ENCODE data around the gene TRABD2B. TPM values are rescaled to one million over a fixed set of nuclear protein-coding genes. Genes with fewer than 3 reads are reported as not detected.

Gene TRABD2B
- total RNA-seq, 3 donors from 2014 or later (not counting 1 experiment from before 2014, with no cell fraction given) = not detected

DNA sequence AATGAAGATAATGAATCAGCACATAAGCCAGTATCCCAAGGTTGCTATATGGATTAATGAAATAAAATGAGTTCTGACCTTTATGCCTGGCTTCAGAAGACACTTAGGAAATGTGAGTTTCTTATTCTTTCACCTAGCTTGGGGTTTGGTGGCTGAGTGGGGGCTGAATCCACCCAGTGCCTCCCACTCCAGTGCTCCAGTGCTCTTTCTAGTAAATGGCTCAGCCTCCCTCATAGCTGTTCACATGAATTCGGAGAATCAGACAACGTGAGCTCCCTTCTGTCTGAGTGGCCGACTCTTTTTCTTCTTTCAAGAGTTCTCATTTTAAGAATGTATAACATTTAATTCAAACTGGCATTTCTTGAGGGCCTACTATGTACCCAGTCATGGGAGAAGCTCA lies 43.5 kb downstream of the TRABD2B start:
- WGBS (ENCODE audit: insufficient coverage) = 77% methylated on average over 3 of the region's 3 CpGs
- intact Hi-C loops (cut with micrococcal nuclease) = no loop called here
- H3K4me3 ChIP-seq (ENCODE audit: low read length) = no peak overlapping the region
- DNase-seq (no peak), ATAC-seq (no peak)
- H3K27me3 Mint-ChIP-seq (ENCODE audit: low read depth in 2 of 2) = peaks cover 0 to 6% of the 10 kb centered on the region in 2 donors
- no peaks in the 10 kb centered on the region for H3K36me3 Mint-ChIP-seq
- TF ChIP-seq, protein P1, sequence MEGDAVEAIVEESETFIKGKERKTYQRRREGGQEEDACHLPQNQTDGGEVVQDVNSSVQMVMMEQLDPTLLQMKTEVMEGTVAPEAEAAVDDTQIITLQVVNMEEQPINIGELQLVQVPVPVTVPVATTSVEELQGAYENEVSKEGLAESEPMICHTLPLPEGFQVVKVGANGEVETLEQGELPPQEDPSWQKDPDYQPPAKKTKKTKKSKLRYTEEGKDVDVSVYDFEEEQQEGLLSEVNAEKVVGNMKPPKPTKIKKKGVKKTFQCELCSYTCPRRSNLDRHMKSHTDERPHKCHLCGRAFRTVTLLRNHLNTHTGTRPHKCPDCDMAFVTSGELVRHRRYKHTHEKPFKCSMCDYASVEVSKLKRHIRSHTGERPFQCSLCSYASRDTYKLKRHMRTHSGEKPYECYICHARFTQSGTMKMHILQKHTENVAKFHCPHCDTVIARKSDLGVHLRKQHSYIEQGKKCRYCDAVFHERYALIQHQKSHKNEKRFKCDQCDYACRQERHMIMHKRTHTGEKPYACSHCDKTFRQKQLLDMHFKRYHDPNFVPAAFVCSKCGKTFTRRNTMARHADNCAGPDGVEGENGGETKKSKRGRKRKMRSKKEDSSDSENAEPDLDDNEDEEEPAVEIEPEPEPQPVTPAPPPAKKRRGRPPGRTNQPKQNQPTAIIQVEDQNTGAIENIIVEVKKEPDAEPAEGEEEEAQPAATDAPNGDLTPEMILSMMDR (IDR thresholded peaks at IDR 0.05) = no peak
- H3K27ac Mint-ChIP-seq = no peak overlapping the region
- H3K9me3 ChIP-seq (ENCODE audit: control insufficient read depth, insufficient read depth, low read length) = no peaks in the 10 kb centered on the region
- no peaks in the 10 kb centered on the region for H3K27me3 ChIP-seq (ENCODE audit: control insufficient read depth, insufficient read depth, low read length)
- H3K9me3 Mint-ChIP-seq = no peaks in the 10 kb centered on the region
- no peak overlapping the region for H3K27ac ChIP-seq (ENCODE audit: low read length)
- no peak overlapping the region for H3K4me3 Mint-ChIP-seq
- H3K36me3 ChIP-seq (ENCODE audit: control insufficient read depth, insufficient read depth, low read length) = no peaks in the 10 kb centered on the region
- H3K4me1 ChIP-seq (ENCODE audit: control insufficient read depth, insufficient read depth, low read length) = no peaks in the 10 kb centered on the region
- no peaks in the 10 kb centered on the region for H3K4me1 Mint-ChIP-seq

DNA sequence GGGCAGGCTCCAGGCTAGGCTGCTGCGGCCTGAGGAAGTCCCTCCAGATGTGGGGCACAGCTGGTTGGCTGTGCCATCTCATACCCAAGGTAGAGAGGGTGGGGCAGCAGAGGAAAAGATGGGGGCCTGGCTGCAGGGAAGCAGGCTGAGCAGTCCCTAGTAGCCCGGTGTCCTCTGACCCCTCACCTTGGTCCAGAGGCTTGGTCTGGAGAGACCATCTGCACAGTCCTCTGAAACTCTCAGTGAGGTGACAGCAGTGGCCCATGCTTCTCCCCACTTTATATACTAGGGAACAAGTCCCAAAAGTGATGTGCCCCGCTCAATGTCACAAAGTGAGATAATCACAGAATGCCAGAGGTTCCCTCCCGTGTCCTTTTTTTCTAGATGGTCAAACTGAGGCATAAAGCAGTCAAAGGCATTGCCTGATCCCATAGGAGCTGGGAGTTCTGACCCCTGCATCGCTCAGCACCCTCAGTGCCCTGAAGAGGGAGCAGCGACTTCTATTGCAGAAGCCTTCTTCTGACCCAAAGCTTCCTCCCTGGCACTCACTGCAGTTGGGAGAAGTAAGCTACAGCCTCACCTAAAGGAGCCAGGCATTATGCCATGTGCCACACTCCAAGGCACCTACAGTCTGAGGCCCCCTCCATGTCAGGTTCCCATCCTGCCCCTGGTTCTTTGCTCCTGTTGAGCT lies 45.5 kb downstream of the TRABD2B start:
- Mint-ChIP-seq H3K4me1 (no peaks in the 10 kb centered on the region), H3K9me3 (no peaks in the 10 kb centered on the region), H3K27me3 (ENCODE audit: low read depth in 2 of 2) (peaks cover 0 to 6% of the 10 kb centered on the region in 2 donors), H3K36me3 (no peaks in the 10 kb centered on the region), H3K4me3 (no peak overlapping the region), H3K27ac (no peak overlapping the region)
- Histone ChIP-seq H3K36me3 (ENCODE audit: control insufficient read depth, insufficient read depth, low read length) (no peaks in the 10 kb centered on the region), H3K27me3 (ENCODE audit: control insufficient read depth, insufficient read depth, low read length) (no peaks in the 10 kb centered on the region), H3K9me3 (ENCODE audit: control insufficient read depth, insufficient read depth, low read length) (no peaks in the 10 kb centered on the region), H3K4me3 (ENCODE audit: low read length) (no peak overlapping the region), H3K27ac (ENCODE audit: low read length) (no peak overlapping the region), H3K4me1 (ENCODE audit: control insufficient read depth, insufficient read depth, low read length) (no peaks in the 10 kb centered on the region)
- 74% methylated on average over 6 of the region's 6 CpGs for WGBS (ENCODE audit: insufficient coverage)
- intact Hi-C loops (cut with micrococcal nuclease) = no loop called here
- DNase-seq (no peak), ATAC-seq (no peak)
- TF ChIP-seq, protein P1 (IDR thresholded peaks at IDR 0.05) = no peak

DNA sequence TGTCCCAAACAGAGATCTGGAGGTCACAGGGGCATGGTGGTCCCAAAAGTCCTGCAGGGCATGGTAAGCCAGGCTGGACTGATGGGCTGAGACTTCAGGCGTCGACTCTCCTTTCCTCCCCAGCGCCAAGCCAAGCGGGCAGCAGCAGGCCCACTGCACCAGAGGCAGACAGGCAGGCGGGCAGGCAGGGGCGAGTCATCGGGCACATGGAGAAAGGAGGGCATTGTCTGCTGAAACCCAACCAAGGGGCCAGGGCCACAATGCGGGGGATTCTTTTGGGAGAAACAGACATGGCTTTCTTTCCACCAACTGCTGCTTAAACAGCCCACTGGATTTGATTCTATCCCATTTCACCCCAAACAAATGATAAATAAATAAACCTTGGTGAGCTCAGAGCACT lies 46.2 kb downstream of the TRABD2B start:
- Mint-ChIP-seq H3K4me1 (no peaks in the 10 kb centered on the region), H3K36me3 (no peaks in the 10 kb centered on the region), H3K4me3 (no peak overlapping the region), H3K27ac (no peak overlapping the region), H3K9me3 (no peaks in the 10 kb centered on the region), H3K27me3 (ENCODE audit: low read depth in 2 of 2) (peaks cover 0 to 6% of the 10 kb centered on the region in 2 donors)
- no peak overlapping the region for H3K27ac ChIP-seq (ENCODE audit: low read length)
- H3K36me3 ChIP-seq (ENCODE audit: control insufficient read depth, insufficient read depth, low read length) = no peaks in the 10 kb centered on the region
- DNase-seq (no peak), ATAC-seq (no peak)
- WGBS (ENCODE audit: insufficient coverage) = 91% methylated on average over 8 of the region's 8 CpGs
- TF ChIP-seq, protein P1 (IDR thresholded peaks at IDR 0.05) = no peak
- intact Hi-C loops (cut with micrococcal nuclease) = no loop called here
- H3K4me1 ChIP-seq (ENCODE audit: control insufficient read depth, insufficient read depth, low read length) = no peaks in the 10 kb centered on the region
- no peaks in the 10 kb centered on the region for H3K27me3 ChIP-seq (ENCODE audit: control insufficient read depth, insufficient read depth, low read length)
- no peaks in the 10 kb centered on the region for H3K9me3 ChIP-seq (ENCODE audit: control insufficient read depth, insufficient read depth, low read length)
- no peak overlapping the region for H3K4me3 ChIP-seq (ENCODE audit: low read length)

DNA sequence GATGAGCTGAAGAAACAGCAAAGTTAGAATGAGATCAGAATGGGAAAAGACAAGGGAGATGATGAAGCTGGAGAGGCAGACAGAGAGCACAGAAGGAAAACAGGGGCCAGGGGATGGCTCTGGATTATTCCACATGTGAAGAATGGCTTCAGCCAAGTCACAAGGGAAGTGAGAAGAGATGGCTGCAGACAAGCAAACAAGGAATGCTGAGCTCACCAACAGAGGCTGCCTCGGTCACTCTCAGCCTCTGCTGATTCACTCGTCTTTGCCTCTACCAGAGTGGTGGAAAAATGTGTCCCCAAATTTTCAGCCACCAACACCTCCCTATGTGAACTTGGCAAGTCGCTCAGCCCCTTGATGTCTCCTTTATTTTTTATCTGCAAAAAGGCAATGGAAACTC lies 46.7 kb downstream of the TRABD2B start:
- Mint-ChIP-seq H3K27me3 (ENCODE audit: low read depth in 2 of 2) (peaks cover 0 to 6% of the 10 kb centered on the region in 2 donors), H3K9me3 (no peaks in the 10 kb centered on the region), H3K4me1 (no peaks in the 10 kb centered on the region), H3K36me3 (no peaks in the 10 kb centered on the region), H3K27ac (no peak overlapping the region), H3K4me3 (no peak overlapping the region)
- H3K4me1 ChIP-seq (ENCODE audit: control insufficient read depth, insufficient read depth, low read length) = no peaks in the 10 kb centered on the region
- no peak overlapping the region for H3K4me3 ChIP-seq (ENCODE audit: low read length)
- no peaks in the 10 kb centered on the region for H3K27me3 ChIP-seq (ENCODE audit: control insufficient read depth, insufficient read depth, low read length)
- DNase-seq (no peak), ATAC-seq (no peak)
- no peaks in the 10 kb centered on the region for H3K36me3 ChIP-seq (ENCODE audit: control insufficient read depth, insufficient read depth, low read length)
- H3K9me3 ChIP-seq (ENCODE audit: control insufficient read depth, insufficient read depth, low read length) = no peaks in the 10 kb centered on the region
- intact Hi-C loops (cut with micrococcal nuclease) = no loop called here
- H3K27ac ChIP-seq (ENCODE audit: low read length) = no peak overlapping the region
- WGBS (ENCODE audit: insufficient coverage) = 92% methylated on average over 2 of the region's 3 CpGs
- TF ChIP-seq, protein P1 (IDR thresholded peaks at IDR 0.05) = no peak

Data from natural killer cell (primary cell).